Calu3 (cell line): ENCODE data around the gene CCDC200. TPM values are rescaled to one million over a fixed set of nuclear protein-coding genes. Genes with fewer than 3 reads are reported as not detected.

Experiments
- BruUV-seq: library from RNA; stranded (reverse); fragments of 400-500 nt; replicated peaks from 2 replicates; lab custom pipeline; 2021; lab: Mats Ljungman, UMichigan
- CTCF ChIA-PET: fragments of 300-600 bp; sonication (Branson Sonifier 250); formaldehyde crosslinking; loops from one replicate; lab custom pipeline; 2022; ENCODE audit warnings: antibody characterized with exemption; lab: Charles Lee
- DNase-seq: peaks from one replicate; pipeline ENCODE4 v3.0.0; 2022
- H3K27ac Mint-ChIP-seq: one replicate; pipeline ENCODE4 v1.8.0; 2022; ENCODE audit warnings: mixed read lengths; ENCODE audit not compliant: unreplicated experiment
- H3K27me3 Mint-ChIP-seq: one replicate; pipeline ENCODE4 v1.8.0; 2022; ENCODE audit warnings: mixed read lengths; ENCODE audit not compliant: unreplicated experiment
- H3K36me3 Mint-ChIP-seq: one replicate; pipeline ENCODE4 v1.8.0; 2022; ENCODE audit warnings: mild to moderate bottlenecking, moderate library complexity, mixed read lengths; ENCODE audit not compliant: insufficient read depth, unreplicated experiment
- H3K4me1 Mint-ChIP-seq: one replicate; pipeline ENCODE4 v1.8.0; 2022; ENCODE audit warnings: mild to moderate bottlenecking, low read depth, mixed read lengths; ENCODE audit not compliant: unreplicated experiment
- H3K4me3 Mint-ChIP-seq: one replicate; pipeline ENCODE4 v1.8.0; 2022; ENCODE audit warnings: mild to moderate bottlenecking, low read depth, moderate library complexity, mixed read lengths; ENCODE audit not compliant: unreplicated experiment
- H3K9me3 Mint-ChIP-seq: one replicate; pipeline ENCODE4 v1.8.0; 2022; ENCODE audit warnings: low read depth, mixed read lengths; ENCODE audit not compliant: unreplicated experiment
- CTCF ChIP-seq: fragments of 200-600 bp; IDR thresholded peaks from one replicate; pipeline ENCODE4 v1.8.0; 2022; ENCODE audit warnings: antibody characterized with exemption; ENCODE audit not compliant: unreplicated experiment
- intact Hi-C: fragments of 100-400 bp; cut with micrococcal nuclease; formaldehyde crosslinking; loops from one replicate; pipeline ENCODE4 v1.10.0; 2022; ENCODE audit not compliant: unreplicated experiment
- total RNA-seq: library from RNA; stranded (reverse); gene quantifications from 2 replicates; pipeline ENCODE4 v1.2.3, GENCODE V29; 2022

The CCDC200 gene
- total RNA-seq, 1 experiment from 2014 or later, result not detected

- no peaks in the 10 kb centered on the region for H3K9me3 Mint-ChIP-seq
- no TSS peak for BruUV-seq
- no peak for TF ChIP-seq CTCF
- H3K36me3 Mint-ChIP-seq, result peaks cover 38% of the 10 kb centered on the region
- no peak overlapping the region for H3K4me3 Mint-ChIP-seq
- no peak for DNase-seq
- H3K27me3 Mint-ChIP-seq, result no peaks in the 10 kb centered on the region
- CTCF ChIA-PET, result no interaction called here
- no peak overlapping the region for H3K27ac Mint-ChIP-seq
- intact Hi-C loops, result no loop called here
- H3K4me1 Mint-ChIP-seq, result no peaks in the 10 kb centered on the region
Observed at GRCh38 chr17:43216369-43216761, 12.1 kb downstream of the CCDC200 start.

- no peak overlapping the region for H3K27ac Mint-ChIP-seq
- no TSS peak for BruUV-seq
- CTCF ChIA-PET, result interaction anchor here (1.4 kb wide), 1 partner anchor 44 kb away, joined by 5 read pairs; no protein-coding TSS in a partner anchor
- no peaks in the 10 kb centered on the region for H3K4me1 Mint-ChIP-seq
- DNase-seq, result no peak
- TF ChIP-seq CTCF, result no peak
- intact Hi-C loops, result no loop called here
- no peaks in the 10 kb centered on the region for H3K9me3 Mint-ChIP-seq
- peaks cover 45% of the 10 kb centered on the region for H3K36me3 Mint-ChIP-seq
- H3K27me3 Mint-ChIP-seq, result no peaks in the 10 kb centered on the region
- H3K4me3 Mint-ChIP-seq, result no peak overlapping the region
Observed at GRCh38 chr17:43215341-43215740, 13.1 kb downstream of the CCDC200 start.

- TF ChIP-seq CTCF, result no peak
- Mint-ChIP-seq H3K27me3 (no peaks in the 10 kb centered on the region), H3K36me3 (peaks cover 56% of the 10 kb centered on the region), H3K4me3 (no peak overlapping the region), H3K4me1 (no peaks in the 10 kb centered on the region), H3K27ac (no peak overlapping the region), H3K9me3 (no peaks in the 10 kb centered on the region)
- intact Hi-C loops, result no loop called here
- BruUV-seq, result no TSS peak
- no peak for DNase-seq
- CTCF ChIA-PET, result interaction anchor here (0.5 kb wide), 1 partner anchor 1169 kb away, joined by 5 read pairs; no protein-coding TSS in a partner anchor
Observed at GRCh38 chr17:43213545-43213944, 14.9 kb downstream of the CCDC200 start.

- CTCF ChIA-PET, result no interaction called here
- DNase-seq, result no peak
- no peak for TF ChIP-seq CTCF
- Mint-ChIP-seq H3K27me3 (no peaks in the 10 kb centered on the region), H3K9me3 (no peaks in the 10 kb centered on the region), H3K27ac (no peak overlapping the region), H3K4me1 (no peaks in the 10 kb centered on the region), H3K36me3 (peaks cover 61% of the 10 kb centered on the region), H3K4me3 (no peak overlapping the region)
- intact Hi-C loops, result no loop called here
- no TSS peak for BruUV-seq
Observed at GRCh38 chr17:43212641-43213490, 15.6 kb downstream of the CCDC200 start.
